ENCODE measurements around the gene ASPA.

ASPA gene

GRCh38 chr17:3469529-3469928, 6.3 kb upstream of the ASPA start:
- no peak for TF ChIP-seq CTCF (IDR thresholded peaks at IDR 0.05)
- Histone ChIP-seq H3K27ac (no peak overlapping the region), H3K4me3 (no peak overlapping the region)

GRCh38 chr17:3471599-3471998, 4.2 kb upstream of the ASPA start, which contains the start of gene SPATA22:
SPATA22 (minus strand) TSS chr17:3471819; CDS start chr17:3469325, 2,494 bp downstream.
- H3K4me3 ChIP-seq, result no peak within 1 kb of the TSS
- no peak for TF ChIP-seq CTCF (IDR thresholded peaks at IDR 0.05)
- H3K27ac ChIP-seq, result no peak within 1 kb of the TSS
- no peak for DNase-seq (ENCODE audit: low spot score)

More at GRCh38 chr17:3469529-3469928, 6.3 kb upstream of the ASPA start:
- no peak for DNase-seq (ENCODE audit: low spot score)

- TF ChIP-seq CTCF (IDR thresholded peaks at IDR 0.05), result no peak
- no peak overlapping the region for H3K4me3 ChIP-seq
- DNase-seq (ENCODE audit: low spot score), result no peak
- no peak overlapping the region for H3K27ac ChIP-seq
These were observed 3.7 kb upstream of the ASPA start for GRCh38 chr17:3472137-3472536.

GRCh38 chr17:3474212-3474611, 1.6 kb upstream of the ASPA start:
- Histone ChIP-seq H3K4me3 (no peak overlapping the region), H3K27ac (no peak overlapping the region)
- DNase-seq (ENCODE audit: low spot score), result no peak
- TF ChIP-seq CTCF (IDR thresholded peaks at IDR 0.05), result no peak

- peak overlapping the region in 1 of 2 donors; percentile 55 for H3K27ac ChIP-seq
- no peak overlapping the region for H3K4me3 ChIP-seq
- no peak for TF ChIP-seq CTCF (IDR thresholded peaks at IDR 0.05)
- DNase-seq (ENCODE audit: low spot score), result no peak
These were observed 529 bp upstream of the ASPA start for GRCh38 chr17:3475251-3475685.

GRCh38 chr17:3479988-3480387, 4.2 kb downstream of the ASPA start:
- no peak for TF ChIP-seq CTCF (IDR thresholded peaks at IDR 0.05)
- Histone ChIP-seq H3K27ac (no peak overlapping the region), H3K4me3 (no peak overlapping the region)
- DNase-seq (ENCODE audit: low spot score), result no peak

GRCh38 chr17:3482852-3483251, 7.1 kb downstream of the ASPA start:
- Histone ChIP-seq H3K27ac (no peak overlapping the region), H3K4me3 (no peak overlapping the region)
- DNase-seq (ENCODE audit: low spot score), result no peak
- no peak for TF ChIP-seq CTCF (IDR thresholded peaks at IDR 0.05)

Measured in coronary artery (tissue), 2 donors.